Activated CD8-positive, alpha-beta T cell treated with anti-CD3 and anti-CD28 coated beads for 36 hours (primary cell): Measurements from ENCODE around the gene EPHA1. TPM values are rescaled to one million over a fixed set of nuclear protein-coding genes. Genes with fewer than 3 reads are reported as not detected.

Experiments
- ATAC-seq: fragments of 200-7000 bp; cut with Tn5 transposase; one replicate; pipeline ENCODE4 v1.10.0; 2021; ENCODE audit warnings: mild to moderate bottlenecking, moderate library complexity
- CTCF ChIA-PET: fragments of 350-600 bp; sonication (Branson Sonifier 250); formaldehyde crosslinking; loops from one replicate; lab custom pipeline; 2021; ENCODE audit warnings: antibody characterized with exemption; lab: Charles Lee
- POLR2A ChIA-PET: fragments of 350-600 bp; sonication (Branson Sonifier 250); formaldehyde crosslinking; loops from one replicate; lab custom pipeline; 2021; ENCODE audit warnings: antibody characterized with exemption; lab: Charles Lee
- DNase-seq: peaks from one replicate; pipeline ENCODE4 v3.0.0-alpha.2; 2020
- H3K27ac Mint-ChIP-seq: one replicate; pipeline ENCODE4 v1.8.0; 2021; ENCODE audit warnings: mild to moderate bottlenecking, mixed read lengths
- H3K27me3 Mint-ChIP-seq: one replicate; pipeline ENCODE4 v1.8.0; 2021; ENCODE audit warnings: mixed read lengths
- H3K36me3 Mint-ChIP-seq: one replicate; pipeline ENCODE4 v1.8.0; 2021; ENCODE audit warnings: low read depth, mixed read lengths
- H3K4me1 Mint-ChIP-seq: one replicate; pipeline ENCODE4 v1.8.0; 2021; ENCODE audit warnings: low read depth, mixed read lengths
- H3K4me3 Mint-ChIP-seq: one replicate; pipeline ENCODE4 v1.8.0; 2021; ENCODE audit warnings: mild to moderate bottlenecking, moderate library complexity, mixed read lengths
- H3K9me3 Mint-ChIP-seq: one replicate; pipeline ENCODE4 v1.8.0; 2021; ENCODE audit warnings: mixed read lengths
- intact Hi-C: fragments of 100-400 bp; cut with micrococcal nuclease; formaldehyde crosslinking; loops from one replicate; pipeline ENCODE4 v1.10.0; 2022
- total RNA-seq, 2 experiments: library from RNA; stranded (reverse); gene quantifications; one replicate each; pipeline ENCODE4 v1.2.3, GENCODE V29; 2021
- TF ChIP-seq, protein P1 (sequence below): fragments of 200-600 bp; IDR thresholded peaks from one replicate; pipeline ENCODE4 v1.8.0; 2022; ENCODE audit warnings: antibody characterized with exemption, mild to moderate bottlenecking

EPHA1 gene
- total RNA-seq, 2 experiments from 2014 or later: 2.4 to 2.8 TPM

DNA sequence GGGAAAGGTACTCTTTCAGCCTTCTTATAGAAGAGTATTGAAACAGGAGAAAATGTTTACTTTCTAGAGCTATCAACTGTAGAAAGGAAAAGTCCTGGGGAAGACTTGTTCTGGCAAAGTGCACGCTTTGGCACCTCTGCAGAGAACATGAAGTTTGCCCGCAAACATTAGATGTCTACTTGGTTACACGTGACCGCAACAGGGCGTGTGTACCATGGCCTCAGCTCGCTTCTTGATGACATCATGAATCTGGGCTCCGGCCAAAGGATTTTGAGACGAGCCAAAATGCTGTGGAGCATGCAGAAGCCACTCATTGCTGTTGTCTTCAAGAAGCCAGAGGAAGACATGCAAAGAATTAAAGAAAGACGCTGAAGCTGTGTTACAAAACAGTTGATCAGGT lies 26.0 kb upstream of the EPHA1 start:
- CTCF ChIA-PET: interaction anchor here (1.2 kb wide), 1 partner anchor 32 kb away, joined by 3 read pairs; no protein-coding TSS in a partner anchor
- Mint-ChIP-seq H3K4me3 (no peak overlapping the region), H3K4me1 (peaks cover 18% of the 10 kb centered on the region), H3K27ac (no peak overlapping the region), H3K9me3 (no peaks in the 10 kb centered on the region), H3K36me3 (no peaks in the 10 kb centered on the region), H3K27me3 (no peaks in the 10 kb centered on the region)
- no peak for ATAC-seq
- intact Hi-C loops: no loop called here
- POLR2A ChIA-PET: no interaction called here
- no peak for DNase-seq
- TF ChIP-seq, protein P1, sequence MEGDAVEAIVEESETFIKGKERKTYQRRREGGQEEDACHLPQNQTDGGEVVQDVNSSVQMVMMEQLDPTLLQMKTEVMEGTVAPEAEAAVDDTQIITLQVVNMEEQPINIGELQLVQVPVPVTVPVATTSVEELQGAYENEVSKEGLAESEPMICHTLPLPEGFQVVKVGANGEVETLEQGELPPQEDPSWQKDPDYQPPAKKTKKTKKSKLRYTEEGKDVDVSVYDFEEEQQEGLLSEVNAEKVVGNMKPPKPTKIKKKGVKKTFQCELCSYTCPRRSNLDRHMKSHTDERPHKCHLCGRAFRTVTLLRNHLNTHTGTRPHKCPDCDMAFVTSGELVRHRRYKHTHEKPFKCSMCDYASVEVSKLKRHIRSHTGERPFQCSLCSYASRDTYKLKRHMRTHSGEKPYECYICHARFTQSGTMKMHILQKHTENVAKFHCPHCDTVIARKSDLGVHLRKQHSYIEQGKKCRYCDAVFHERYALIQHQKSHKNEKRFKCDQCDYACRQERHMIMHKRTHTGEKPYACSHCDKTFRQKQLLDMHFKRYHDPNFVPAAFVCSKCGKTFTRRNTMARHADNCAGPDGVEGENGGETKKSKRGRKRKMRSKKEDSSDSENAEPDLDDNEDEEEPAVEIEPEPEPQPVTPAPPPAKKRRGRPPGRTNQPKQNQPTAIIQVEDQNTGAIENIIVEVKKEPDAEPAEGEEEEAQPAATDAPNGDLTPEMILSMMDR: no peak

DNA sequence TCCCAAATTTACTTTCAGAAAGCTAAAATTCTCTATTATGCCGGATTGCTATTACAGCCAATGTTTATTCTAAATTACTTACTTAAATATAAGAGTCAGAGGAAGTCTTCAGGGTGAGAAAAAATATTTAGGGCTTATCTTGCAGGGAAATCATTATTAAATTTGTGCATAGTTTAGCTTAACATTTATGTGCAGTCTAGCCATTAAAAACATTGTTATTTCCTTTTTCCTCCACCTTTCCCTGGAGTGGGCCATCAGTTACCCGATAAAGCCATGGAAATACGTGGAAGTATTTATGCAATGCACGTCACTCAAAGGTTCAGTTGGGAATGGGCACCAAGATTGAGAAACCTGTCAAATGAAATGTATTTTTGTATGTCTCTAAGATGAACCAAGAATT lies 25.1 kb upstream of the EPHA1 start:
- no peak overlapping the region for H3K4me3 Mint-ChIP-seq
- TF ChIP-seq, protein P1: no peak
- no peaks in the 10 kb centered on the region for H3K36me3 Mint-ChIP-seq
- ATAC-seq (no peak), DNase-seq (no peak)
- ChIA-PET CTCF (no interaction called here), POLR2A (no interaction called here)
- no peak overlapping the region for H3K27ac Mint-ChIP-seq
- intact Hi-C loops: no loop called here
- H3K9me3 Mint-ChIP-seq: no peaks in the 10 kb centered on the region
- peaks cover 17% of the 10 kb centered on the region for H3K4me1 Mint-ChIP-seq
- H3K27me3 Mint-ChIP-seq: no peaks in the 10 kb centered on the region

DNA sequence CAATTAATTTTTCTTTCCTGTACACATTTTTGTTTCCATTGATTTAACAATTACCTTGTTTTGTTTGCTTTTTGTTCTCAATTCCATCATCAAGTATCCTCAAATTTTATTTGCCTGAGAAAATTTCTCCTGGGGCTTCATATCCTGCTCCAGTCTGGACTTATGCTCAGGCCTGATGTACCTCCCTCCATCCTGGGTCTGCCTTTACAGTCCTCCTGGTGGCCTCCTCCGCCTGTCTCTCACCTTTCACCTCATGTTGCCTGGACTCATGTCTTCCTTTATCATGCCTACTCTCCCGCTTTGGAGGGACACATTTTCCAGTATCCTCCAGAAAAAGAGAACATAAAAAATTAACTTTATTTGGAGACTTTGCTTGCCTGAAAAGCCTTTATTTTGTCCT lies 22.5 kb upstream of the EPHA1 start:
- ChIA-PET POLR2A (no interaction called here), CTCF (interaction anchor here (0.8 to 1.1 kb wide), 4 partner anchors 14 to 216 kb away, joined by 3 to 4 read pairs (median 3); no protein-coding TSS in a partner anchor)
- ATAC-seq (no peak), DNase-seq (no peak)
- Mint-ChIP-seq H3K27me3 (no peaks in the 10 kb centered on the region), H3K9me3 (no peaks in the 10 kb centered on the region), H3K4me1 (peaks cover 6% of the 10 kb centered on the region), H3K4me3 (no peak overlapping the region), H3K36me3 (no peaks in the 10 kb centered on the region), H3K27ac (no peak overlapping the region)
- intact Hi-C loops: no loop called here
- TF ChIP-seq, protein P1: no peak

DNA sequence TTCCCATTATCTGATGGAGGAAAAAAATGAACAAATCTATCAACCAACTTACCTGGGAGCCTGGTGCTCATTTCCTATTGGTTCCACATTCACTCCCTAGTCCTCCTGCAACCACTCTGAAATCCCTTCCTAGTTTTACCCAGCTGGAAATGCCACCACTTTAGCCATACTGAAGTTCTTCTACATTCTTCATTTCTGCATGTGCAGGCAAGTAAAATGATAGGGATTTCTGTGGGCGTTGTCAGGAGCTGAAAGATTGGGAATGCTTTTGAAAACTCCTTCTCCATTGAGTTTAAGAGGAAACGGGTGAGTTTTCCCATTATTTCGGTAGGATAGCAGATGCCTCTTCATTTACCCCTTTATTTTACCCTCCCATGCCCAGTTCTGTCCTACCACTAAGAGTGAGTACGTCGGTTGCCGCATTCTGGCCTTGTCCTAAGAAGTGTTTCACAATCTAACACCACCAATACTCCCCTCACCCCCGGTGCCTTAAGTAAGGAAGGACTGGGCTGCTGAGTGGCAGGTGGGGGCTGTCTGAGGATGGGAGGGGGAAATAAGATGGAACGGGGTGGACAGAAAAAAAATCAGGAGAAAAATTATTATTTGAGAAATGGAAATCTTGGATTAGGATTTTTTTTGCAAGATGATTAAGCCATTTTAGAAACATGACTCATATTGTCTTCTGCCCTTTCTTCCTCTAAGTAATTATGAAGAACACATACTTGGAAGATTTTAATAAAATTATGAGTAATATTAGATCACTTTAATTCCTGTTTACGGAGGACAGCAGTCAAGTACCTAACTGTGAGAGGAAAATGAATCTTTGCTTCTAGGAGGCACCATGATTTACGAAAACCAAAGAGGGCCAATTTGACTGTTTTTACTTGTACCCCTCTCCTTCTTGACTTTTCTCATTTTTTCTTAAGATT lies 21.4 kb upstream of the EPHA1 start:
- intact Hi-C loops: no loop called here
- TF ChIP-seq, protein P1: no peak
- Mint-ChIP-seq H3K4me1 (peaks cover 6% of the 10 kb centered on the region), H3K27ac (no peak overlapping the region), H3K4me3 (no peak overlapping the region), H3K9me3 (no peaks in the 10 kb centered on the region), H3K36me3 (no peaks in the 10 kb centered on the region), H3K27me3 (no peaks in the 10 kb centered on the region)
- CTCF ChIA-PET: interaction anchor here (0.6 kb wide), 1 partner anchor 13 kb away, joined by 4 read pairs; no protein-coding TSS in a partner anchor
- POLR2A ChIA-PET: no interaction called here
- ATAC-seq (no peak), DNase-seq (no peak)
